Lower leg skin (tissue), 4 donors: ENCODE data around the gene BRAP. TPM values are rescaled to one million over a fixed set of nuclear protein-coding genes. Genes with fewer than 3 reads are reported as not detected.
"Not testable (repeated sequence)": the region's sequence is repeated elsewhere in the genome, so short reads cannot be mapped to it uniquely, and the experiment has no call there.

ENCODE experiments used
- DNase-seq, 2 donors: peaks; one replicate each; pipeline ENCODE4 v3.0.0-alpha.2; 2019; ENCODE audit warnings: low spot score in 2 of 2
- H3K4me3 ChIP-seq: fragments of 200-600 bp; sonication (generic); 2 replicates; pipeline ENCODE4 v1.5.1; 2017; ENCODE audit warnings: mild to moderate bottlenecking, low read depth; ENCODE audit not compliant: poor library complexity, severe bottlenecking
- POLR2A ChIP-seq, 2 donors: fragments of 450-650 bp; IDR thresholded peaks; one replicate each; pipeline ENCODE4 v1.6.1; 2016 to 2017; ENCODE audit warnings: antibody characterized with exemption in 2 of 2, mild to moderate bottlenecking in 1 of 2, moderate library complexity in 1 of 2
- WGBS, 2 donors: methylation state at CpG; one replicate each; pipeline ENCODE4 v1.1.5; 2018; 5-methylcytosine and 5-hydroxymethylcytosine counted together
- intact Hi-C: fragments of 100-400 bp; cut with DNase I; formaldehyde crosslinking; loops from one replicate; pipeline ENCODE4 v1.15.0; 2023; ENCODE audit warnings: low total_unique reads
- total RNA-seq, 4 donors: library from RNA; depleted of rRNA; stranded (reverse); fragments of >200 nt; gene quantifications; one replicate each; pipeline ENCODE4 v1.1.0, GENCODE V29; 2016
- TF ChIP-seq, protein P1 (sequence below), 3 donors: fragments of 450-650 bp; IDR thresholded peaks; one replicate each; pipeline ENCODE4 v1.5.1; 2016; ENCODE audit warnings: antibody characterized with exemption in 3 of 3, mild to moderate bottlenecking in 3 of 3, moderate library complexity in 2 of 3

Gene BRAP
- total RNA-seq, 4 donors from 2014 or later: 18.0 to 25.2 (median 22.0) TPM

DNA sequence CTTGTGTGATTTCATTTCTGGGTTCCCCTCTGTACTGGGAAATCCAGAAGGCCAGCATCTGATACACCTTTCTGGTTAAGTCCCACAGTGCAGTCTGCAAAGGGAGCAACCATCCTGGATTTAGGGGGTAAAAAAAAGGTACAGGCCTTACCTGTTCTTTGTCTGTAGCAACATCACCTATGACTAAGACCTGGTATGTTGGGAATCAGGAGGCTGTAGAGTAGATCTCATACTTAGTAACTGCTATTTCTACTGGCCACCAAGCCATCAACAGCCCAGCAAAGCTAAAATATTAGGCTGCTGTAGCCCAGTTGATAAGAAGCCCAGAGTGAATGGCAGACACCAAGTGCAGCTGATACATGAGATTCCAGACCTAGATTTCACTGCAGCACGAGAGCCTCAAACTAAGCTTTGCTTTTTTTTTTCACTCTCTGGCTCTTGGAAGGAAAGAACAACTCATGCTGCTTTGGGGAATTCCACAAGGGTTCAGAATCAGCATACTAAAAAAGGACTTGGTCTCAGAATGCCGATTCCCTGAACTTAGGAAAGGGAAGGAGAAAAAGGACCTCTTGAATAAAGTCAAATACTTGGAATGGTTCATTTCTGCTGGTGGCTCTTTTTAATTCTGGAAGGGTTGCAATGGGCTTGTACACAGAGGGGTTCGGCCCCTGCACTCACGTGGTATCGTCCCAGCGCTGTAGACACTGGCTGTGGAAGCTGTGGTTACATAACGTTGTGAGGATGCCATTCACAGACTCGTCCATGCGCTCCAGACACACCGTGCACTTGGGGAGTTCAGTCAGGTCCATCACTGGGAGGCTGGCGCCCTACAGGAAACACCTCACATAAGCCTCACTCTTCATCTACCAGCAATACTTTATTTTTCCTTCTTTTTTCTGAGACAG, 20.5 kb downstream of the BRAP start:
- no peak overlapping the region for H3K4me3 ChIP-seq
- 85 to 87% methylated on average over 11 of the region's 11 CpGs for WGBS, 2 donors
- no peak for DNase-seq
- no peak for TF ChIP-seq POLR2A (IDR thresholded peaks at IDR 0.05)
- TF ChIP-seq, protein P1, sequence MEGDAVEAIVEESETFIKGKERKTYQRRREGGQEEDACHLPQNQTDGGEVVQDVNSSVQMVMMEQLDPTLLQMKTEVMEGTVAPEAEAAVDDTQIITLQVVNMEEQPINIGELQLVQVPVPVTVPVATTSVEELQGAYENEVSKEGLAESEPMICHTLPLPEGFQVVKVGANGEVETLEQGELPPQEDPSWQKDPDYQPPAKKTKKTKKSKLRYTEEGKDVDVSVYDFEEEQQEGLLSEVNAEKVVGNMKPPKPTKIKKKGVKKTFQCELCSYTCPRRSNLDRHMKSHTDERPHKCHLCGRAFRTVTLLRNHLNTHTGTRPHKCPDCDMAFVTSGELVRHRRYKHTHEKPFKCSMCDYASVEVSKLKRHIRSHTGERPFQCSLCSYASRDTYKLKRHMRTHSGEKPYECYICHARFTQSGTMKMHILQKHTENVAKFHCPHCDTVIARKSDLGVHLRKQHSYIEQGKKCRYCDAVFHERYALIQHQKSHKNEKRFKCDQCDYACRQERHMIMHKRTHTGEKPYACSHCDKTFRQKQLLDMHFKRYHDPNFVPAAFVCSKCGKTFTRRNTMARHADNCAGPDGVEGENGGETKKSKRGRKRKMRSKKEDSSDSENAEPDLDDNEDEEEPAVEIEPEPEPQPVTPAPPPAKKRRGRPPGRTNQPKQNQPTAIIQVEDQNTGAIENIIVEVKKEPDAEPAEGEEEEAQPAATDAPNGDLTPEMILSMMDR (IDR thresholded peaks at IDR 0.05): no peak
- intact Hi-C loops: no loop called here

DNA sequence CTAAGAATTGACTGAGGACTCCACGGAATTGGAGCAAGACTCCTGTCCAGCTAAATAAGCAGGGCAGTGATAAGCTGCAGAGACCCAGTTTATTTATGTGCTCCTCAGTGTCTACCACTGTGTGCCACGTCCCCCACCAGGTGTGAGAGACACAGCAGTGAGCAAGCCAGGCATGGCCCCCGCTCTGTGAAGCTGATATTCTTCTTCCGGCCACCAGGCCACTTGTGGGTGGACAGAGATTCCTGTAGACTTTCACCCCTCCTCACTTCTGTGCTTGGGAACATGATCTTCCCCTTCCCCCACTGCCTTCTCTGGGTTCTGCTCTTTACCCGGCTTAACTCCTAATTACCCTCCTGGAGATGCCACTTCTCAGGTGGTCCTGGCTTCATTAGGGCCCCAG, 21.3 kb downstream of the BRAP start:
- no peak for DNase-seq
- no peak overlapping the region for H3K4me3 ChIP-seq
- WGBS, 2 donors: 80 to 87% methylated on average over 5 of the region's 5 CpGs
- TF ChIP-seq POLR2A (IDR thresholded peaks at IDR 0.05): no peak
- TF ChIP-seq, protein P1 (IDR thresholded peaks at IDR 0.05): no peak
- intact Hi-C loops: no loop called here

DNA sequence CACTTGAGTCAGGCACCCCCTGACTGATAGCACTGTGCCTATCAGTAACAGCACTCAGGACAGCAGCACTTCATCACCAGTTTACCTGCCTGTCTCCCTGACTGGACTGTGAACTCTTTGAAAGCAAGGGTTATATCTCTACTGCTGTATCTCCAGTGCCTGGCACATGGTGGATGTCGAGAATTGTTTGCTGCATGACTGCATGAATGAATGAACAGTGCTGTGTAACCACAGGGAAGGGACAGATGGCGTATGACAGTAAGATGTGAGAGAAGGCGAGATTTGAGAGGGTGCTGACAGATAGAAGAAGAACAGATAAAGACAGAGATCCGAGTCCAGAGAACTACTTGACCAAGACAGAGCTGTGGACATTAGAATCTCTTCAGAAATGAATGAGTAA, 29.7 kb downstream of the BRAP start:
- TF ChIP-seq, protein P1 (IDR thresholded peaks at IDR 0.05): no peak
- TF ChIP-seq POLR2A (IDR thresholded peaks at IDR 0.05): no peak
- 94 to 95% methylated on average over 4 of the region's 4 CpGs for WGBS, 2 donors
- intact Hi-C loops: no loop called here
- H3K4me3 ChIP-seq: no peak overlapping the region
- DNase-seq: no peak

DNA sequence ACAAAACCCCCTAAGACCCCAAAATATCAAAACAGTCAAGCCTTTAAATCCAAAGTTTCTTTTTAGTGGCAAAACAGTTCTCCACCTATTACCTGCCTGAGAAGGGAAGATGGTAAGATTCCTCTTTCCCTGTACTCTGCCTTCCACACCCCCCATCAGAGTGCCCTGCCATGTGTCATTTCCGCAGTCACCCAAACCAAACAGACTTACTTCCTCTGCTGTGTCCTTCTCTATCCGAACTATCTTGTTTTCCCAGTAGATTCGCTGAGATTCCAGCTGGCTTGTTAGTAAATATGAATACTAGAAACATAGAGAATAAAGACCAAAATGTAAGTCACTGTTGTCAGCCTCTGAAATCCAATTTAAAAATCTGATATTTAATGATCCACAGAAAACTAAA, 30.4 kb downstream of the BRAP start:
- TF ChIP-seq, protein P1 (IDR thresholded peaks at IDR 0.05): no peak
- no peak for TF ChIP-seq POLR2A (IDR thresholded peaks at IDR 0.05)
- intact Hi-C loops: no loop called here
- no peak overlapping the region for H3K4me3 ChIP-seq
- WGBS, 2 donors: 92 to 95% methylated on average over 3 of the region's 3 CpGs
- DNase-seq: no peak

DNA sequence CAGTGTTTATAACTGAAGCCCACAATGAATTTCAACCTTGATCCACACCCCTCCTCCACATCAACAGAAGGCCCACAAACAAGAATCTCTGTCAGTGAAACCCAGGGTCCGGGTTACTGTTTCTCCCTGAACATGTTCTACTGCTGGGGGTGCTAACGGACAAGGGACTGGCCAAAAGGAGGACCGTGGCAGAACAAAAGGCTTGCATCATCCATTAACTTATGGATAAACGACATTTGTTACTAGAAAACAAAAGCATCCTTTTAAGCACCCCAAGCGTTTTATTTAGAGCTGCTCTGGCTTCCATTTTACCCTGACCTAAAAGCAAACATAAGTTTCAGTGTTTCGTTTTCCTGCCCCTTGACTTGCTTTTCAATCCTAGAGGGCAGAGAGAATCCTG, 32.2 kb downstream of the BRAP start:
- TF ChIP-seq POLR2A (IDR thresholded peaks at IDR 0.05): no peak
- TF ChIP-seq, protein P1 (IDR thresholded peaks at IDR 0.05): no peak
- DNase-seq: no peak
- WGBS, 2 donors: 93 to 94% methylated on average over 6 of the region's 6 CpGs
- intact Hi-C loops: no loop called here
- no peak overlapping the region for H3K4me3 ChIP-seq

DNA sequence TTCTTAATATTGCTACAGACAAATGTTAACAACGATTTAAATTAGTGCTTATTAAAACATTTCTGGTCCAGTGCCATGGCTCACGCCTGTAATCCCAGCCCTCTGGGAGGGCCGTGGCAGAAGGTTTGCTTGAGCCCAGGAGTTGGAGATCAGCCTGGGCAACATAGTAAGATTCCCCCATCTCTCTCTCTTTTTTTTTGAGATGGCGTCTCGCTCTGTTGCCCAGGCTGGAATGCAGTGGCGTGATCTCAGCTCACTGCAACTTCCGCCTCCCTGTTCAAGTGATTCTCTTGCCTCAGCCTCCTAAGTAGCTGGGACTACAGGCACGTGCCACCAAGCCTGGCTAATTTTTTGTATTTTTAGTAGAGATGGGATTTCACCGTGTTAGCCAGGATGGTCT, 33.2 kb downstream of the BRAP start:
- 89 to 90% methylated on average over 9 of the region's 9 CpGs for WGBS, 2 donors
- intact Hi-C loops, DNase-seq, H3K4me3 ChIP-seq: not testable (repeated sequence)
